ENCODE measurements around the gene TUBB. TPM values are rescaled to one million over a fixed set of nuclear protein-coding genes. Genes with fewer than 3 reads are reported as not detected.

TUBB gene
- total RNA-seq, 1 experiment from 2014 or later = 2,101 TPM

- no peak for DNase-seq
- Histone ChIP-seq H3K4me3 (ENCODE audit: insufficient read depth, low read depth, low read length) (no peak overlapping the region), H3K27me3 (ENCODE audit: control insufficient read depth, insufficient read depth, low read length) (no peaks in the 10 kb centered on the region), H3K36me3 (replicated peaks; ENCODE audit: control insufficient read depth, insufficient read depth, low read length) (peaks cover 30% of the 10 kb centered on the region)
Measured at GRCh38 chr6:30738532-30738931, 18.4 kb downstream of the TUBB start.

GRCh38 chr6:30740540-30740870, 20.4 kb downstream of the TUBB start:
- H3K36me3 ChIP-seq (replicated peaks; ENCODE audit: control insufficient read depth, insufficient read depth, low read length) = peaks cover 26% of the 10 kb centered on the region
- H3K4me3 ChIP-seq (ENCODE audit: insufficient read depth, low read depth, low read length) = no peak overlapping the region

GRCh38 chr6:30741063-30741779, 21.1 kb downstream of the TUBB start:
- H3K36me3 ChIP-seq (replicated peaks; ENCODE audit: control insufficient read depth, insufficient read depth, low read length) = peaks cover 21% of the 10 kb centered on the region
- DNase-seq = no peak
- H3K4me3 ChIP-seq (ENCODE audit: insufficient read depth, low read depth, low read length) = no peak overlapping the region; the same call in 1 of the 2 replicates
- H3K27me3 ChIP-seq (ENCODE audit: control insufficient read depth, insufficient read depth, low read length) = no peaks in the 10 kb centered on the region

More at GRCh38 chr6:30740540-30740870, 20.4 kb downstream of the TUBB start:
- DNase-seq = no peak
- H3K27me3 ChIP-seq (ENCODE audit: control insufficient read depth, insufficient read depth, low read length) = no peaks in the 10 kb centered on the region

- peak overlapping the region; percentile 75 for H3K4me3 ChIP-seq (ENCODE audit: insufficient read depth, low read depth, low read length)
- peaks cover 19% of the 10 kb centered on the region for H3K36me3 ChIP-seq (replicated peaks; ENCODE audit: control insufficient read depth, insufficient read depth, low read length)
- H3K27me3 ChIP-seq (ENCODE audit: control insufficient read depth, insufficient read depth, low read length) = no peaks in the 10 kb centered on the region
- no peak for DNase-seq
Measured at GRCh38 chr6:30741789-30742315, 21.7 kb downstream of the TUBB start.

GRCh38 chr6:30742316-30743098, 22.4 kb downstream of the TUBB start, which contains the start of gene FLOT1:
FLOT1 (minus strand) TSS chr6:30742687; CDS start chr6:30742189, 498 bp downstream.
- Histone ChIP-seq H3K27me3 (ENCODE audit: control insufficient read depth, insufficient read depth, low read length) (no peaks in the 10 kb centered on the region), H3K4me3 (ENCODE audit: insufficient read depth, low read depth, low read length) (peak within 1 kb of the TSS; percentile 75)

GRCh38 chr6:30743099-30744053, 23.2 kb downstream of the TUBB start:
- Histone ChIP-seq H3K36me3 (replicated peaks; ENCODE audit: control insufficient read depth, insufficient read depth, low read length) (peaks cover 17% of the 10 kb centered on the region), H3K27me3 (ENCODE audit: control insufficient read depth, insufficient read depth, low read length) (no peaks in the 10 kb centered on the region), H3K4me3 (ENCODE audit: insufficient read depth, low read depth, low read length) (peak overlapping the region; percentile 75)
- peak; percentile 69 for DNase-seq

More at GRCh38 chr6:30742316-30743098, 22.4 kb downstream of the TUBB start, which contains the start of gene FLOT1:
- peak; percentile 98 for DNase-seq
- H3K36me3 ChIP-seq (replicated peaks; ENCODE audit: control insufficient read depth, insufficient read depth, low read length) = peaks cover 19% of the 10 kb centered on the region

GRCh38 chr6:30744054-30744805, 24.1 kb downstream of the TUBB start, which contains the start of gene IER3:
IER3 (minus strand) TSS chr6:30744547; CDS start chr6:30744518, 29 bp downstream.
- Histone ChIP-seq H3K27me3 (ENCODE audit: control insufficient read depth, insufficient read depth, low read length) (no peaks in the 10 kb centered on the region), H3K36me3 (replicated peaks; ENCODE audit: control insufficient read depth, insufficient read depth, low read length) (peaks cover 15% of the 10 kb centered on the region), H3K4me3 (ENCODE audit: insufficient read depth, low read depth, low read length) (peak within 1 kb of the TSS; percentile 75)
- DNase-seq = peak; percentile 89

GRCh38 chr6:30747300-30747687, 27.1 kb downstream of the TUBB start:
- DNase-seq = no peak
- Histone ChIP-seq H3K27me3 (ENCODE audit: control insufficient read depth, insufficient read depth, low read length) (no peaks in the 10 kb centered on the region), H3K36me3 (replicated peaks; ENCODE audit: control insufficient read depth, insufficient read depth, low read length) (peaks cover 2% of the 10 kb centered on the region; the same call in 1 of the 2 replicates), H3K4me3 (ENCODE audit: insufficient read depth, low read depth, low read length) (no peak overlapping the region)

- H3K36me3 ChIP-seq (replicated peaks; ENCODE audit: control insufficient read depth, insufficient read depth, low read length) = peaks cover 2% of the 10 kb centered on the region; the same call in 1 of the 2 replicates
- H3K27me3 ChIP-seq (ENCODE audit: control insufficient read depth, insufficient read depth, low read length) = no peaks in the 10 kb centered on the region
- DNase-seq = no peak
- H3K4me3 ChIP-seq (ENCODE audit: insufficient read depth, low read depth, low read length) = no peak overlapping the region
Measured at GRCh38 chr6:30747902-30748769, 28.0 kb downstream of the TUBB start.

- DNase-seq = no peak
- Histone ChIP-seq H3K36me3 (replicated peaks; ENCODE audit: control insufficient read depth, insufficient read depth, low read length) (no peaks in the 10 kb centered on the region), H3K27me3 (ENCODE audit: control insufficient read depth, insufficient read depth, low read length) (no peaks in the 10 kb centered on the region), H3K4me3 (ENCODE audit: insufficient read depth, low read depth, low read length) (no peak overlapping the region)
Measured at GRCh38 chr6:30748851-30749540, 28.8 kb downstream of the TUBB start.

GRCh38 chr6:30749554-30750378, 29.6 kb downstream of the TUBB start:
- DNase-seq = no peak
- no peaks in the 10 kb centered on the region for H3K27me3 ChIP-seq (ENCODE audit: control insufficient read depth, insufficient read depth, low read length)
- H3K4me3 ChIP-seq (ENCODE audit: insufficient read depth, low read depth, low read length) = no peak overlapping the region
- H3K36me3 ChIP-seq (replicated peaks; ENCODE audit: control insufficient read depth, insufficient read depth, low read length) = no peaks in the 10 kb centered on the region

GRCh38 chr6:30750379-30750668, 30.2 kb downstream of the TUBB start:
- Histone ChIP-seq H3K27me3 (ENCODE audit: control insufficient read depth, insufficient read depth, low read length) (no peaks in the 10 kb centered on the region), H3K4me3 (ENCODE audit: insufficient read depth, low read depth, low read length) (no peak overlapping the region), H3K36me3 (replicated peaks; ENCODE audit: control insufficient read depth, insufficient read depth, low read length) (no peaks in the 10 kb centered on the region)
- no peak for DNase-seq

Measured in H7 (cell line).